Measurements from ENCODE around the gene KIF21B.

The KIF21B gene

GRCh38 chr1:201015551-201016091 lies 7.9 kb downstream of the KIF21B start:
- Histone ChIP-seq H3K4me3 (replicated peaks; ENCODE audit: insufficient read depth, low read length) (no peak overlapping the region), H3K27ac (replicated peaks) (peak overlapping the region; percentile 47), H3K27me3 (ENCODE audit: insufficient read depth, poor library complexity, severe bottlenecking) (no peaks in the 10 kb centered on the region)
- TF ChIP-seq REST (IDR thresholded peaks at IDR 0.05; ENCODE audit: insufficient replicate concordance, low read depth): no peak
- no peak for TF ChIP-seq POLR2AphosphoS5 (IDR thresholded peaks at IDR 0.05; ENCODE audit: low read depth)
- peak; percentile 70; the same call in 1 of the 2 replicates for TF ChIP-seq SPI1 (IDR thresholded peaks at IDR 0.05; ENCODE audit: borderline replicate concordance, low read depth)
- peak in 1 of 2 experiments; percentile 53 for DNase-seq (ENCODE audit: low read depth in 1 of 2, low spot score in 1 of 2)

GRCh38 chr1:201014816-201015200 lies 8.7 kb downstream of the KIF21B start:
- Histone ChIP-seq H3K27me3 (ENCODE audit: insufficient read depth, poor library complexity, severe bottlenecking) (no peaks in the 10 kb centered on the region), H3K27ac (replicated peaks) (peak overlapping the region; percentile 47; the same call in 1 of the 2 replicates), H3K4me3 (replicated peaks; ENCODE audit: insufficient read depth, low read length) (no peak overlapping the region)
- DNase-seq (ENCODE audit: low read depth in 1 of 2, low spot score in 1 of 2): no peak
- no peak for TF ChIP-seq REST (IDR thresholded peaks at IDR 0.05; ENCODE audit: insufficient replicate concordance, low read depth)
- TF ChIP-seq GABPA (IDR thresholded peaks at IDR 0.05; ENCODE audit: low read depth): no peak
- no peak for TF ChIP-seq CTCF (IDR thresholded peaks at IDR 0.05; ENCODE audit: insufficient read depth, low read length)
- no peak for TF ChIP-seq SPI1 (IDR thresholded peaks at IDR 0.05; ENCODE audit: borderline replicate concordance, low read depth)
- no peak for TF ChIP-seq POLR2AphosphoS5 (IDR thresholded peaks at IDR 0.05; ENCODE audit: low read depth)

- no peak for DNase-seq (ENCODE audit: low read depth in 1 of 2, low spot score in 1 of 2)
- Histone ChIP-seq H3K4me3 (replicated peaks; ENCODE audit: insufficient read depth, low read length) (no peak overlapping the region), H3K27ac (replicated peaks) (peak overlapping the region; percentile 47), H3K27me3 (ENCODE audit: insufficient read depth, poor library complexity, severe bottlenecking) (no peaks in the 10 kb centered on the region)
- no peak for TF ChIP-seq POLR2AphosphoS5 (IDR thresholded peaks at IDR 0.05; ENCODE audit: low read depth)
- TF ChIP-seq CTCF (IDR thresholded peaks at IDR 0.05; ENCODE audit: insufficient read depth, low read length): no peak
- TF ChIP-seq REST (IDR thresholded peaks at IDR 0.05; ENCODE audit: insufficient replicate concordance, low read depth): no peak
- TF ChIP-seq SPI1 (IDR thresholded peaks at IDR 0.05; ENCODE audit: borderline replicate concordance, low read depth): no peak
- no peak for TF ChIP-seq GABPA (IDR thresholded peaks at IDR 0.05; ENCODE audit: low read depth)
Observed at GRCh38 chr1:201013991-201014815, 9.3 kb downstream of the KIF21B start.

Measured in HL-60 (cell line).